Stromal cell of bone marrow (primary cell): Measurements from ENCODE around the gene TOP2A.
"Not testable (repeated sequence)": the region's sequence is repeated elsewhere in the genome, so short reads cannot be mapped to it uniquely, and the experiment has no call there.

ENCODE experiments used
- DNase-seq: peaks from one replicate; pipeline ENCODE4 v3.0.0-alpha.2; 2012; ENCODE audit warnings: low read depth

Gene TOP2A

GRCh38 chr17:40430272-40431230 lies 12.9 kb upstream of the TOP2A start:
- no peak for DNase-seq

GRCh38 chr17:40427002-40427491 lies 9.4 kb upstream of the TOP2A start:
- DNase-seq = no peak

- no peak for DNase-seq
Observed at GRCh38 chr17:40425741-40426140, 8.0 kb upstream of the TOP2A start.

- no peak for DNase-seq
Observed at GRCh38 chr17:40422990-40423633, 5.4 kb upstream of the TOP2A start.

- no peak for DNase-seq
Observed at GRCh38 chr17:40419559-40420331, 2.0 kb upstream of the TOP2A start.

GRCh38 chr17:40418428-40418706 lies 671 bp upstream of the TOP2A start:
- no peak for DNase-seq

GRCh38 chr17:40417258-40417608 lies 463 bp downstream of the TOP2A start:
- DNase-seq = no peak

GRCh38 chr17:40416671-40417070 lies 1.0 kb downstream of the TOP2A start:
- no peak for DNase-seq

GRCh38 chr17:40415390-40415789 lies 2.3 kb downstream of the TOP2A start:
- DNase-seq = peak; percentile 29

GRCh38 chr17:40414312-40414711 lies 3.4 kb downstream of the TOP2A start:
- not testable (repeated sequence) for DNase-seq

GRCh38 chr17:40412880-40413279 lies 4.8 kb downstream of the TOP2A start:
- DNase-seq = no peak

GRCh38 chr17:40411821-40412220 lies 5.9 kb downstream of the TOP2A start:
- no peak for DNase-seq

- no peak for DNase-seq
Observed at GRCh38 chr17:40410082-40410481, 7.6 kb downstream of the TOP2A start.

- DNase-seq = not testable (repeated sequence)
Observed at GRCh38 chr17:40409540-40409939, 8.2 kb downstream of the TOP2A start.

- DNase-seq = no peak
Observed at GRCh38 chr17:40407460-40407859, 10.2 kb downstream of the TOP2A start.

GRCh38 chr17:40404003-40404402 lies 13.7 kb downstream of the TOP2A start:
- no peak for DNase-seq

GRCh38 chr17:40402668-40403067 lies 15.0 kb downstream of the TOP2A start:
- no peak for DNase-seq

- peak; percentile 47 for DNase-seq
Observed at GRCh38 chr17:40399185-40399584, 18.5 kb downstream of the TOP2A start.

GRCh38 chr17:40386555-40386954 lies 31.1 kb downstream of the TOP2A start:
- DNase-seq = not testable (repeated sequence)

- no peak for DNase-seq
Observed at GRCh38 chr17:40382251-40382650, 35.4 kb downstream of the TOP2A start.

GRCh38 chr17:40378966-40379365 lies 38.7 kb downstream of the TOP2A start:
- DNase-seq = no peak

- no peak for DNase-seq
Observed at GRCh38 chr17:40377832-40378231, 39.9 kb downstream of the TOP2A start.

- DNase-seq = not testable (repeated sequence)
Observed at GRCh38 chr17:40376541-40376940, 41.2 kb downstream of the TOP2A start.
